CD8-positive, alpha-beta memory T cell (primary cell): ENCODE measurements around the gene ETFA. TPM values are rescaled to one million over a fixed set of nuclear protein-coding genes. Genes with fewer than 3 reads are reported as not detected.

Source experiments
- CTCF ChIA-PET: fragments of 350-600 bp; sonication (Branson Sonifier 250); formaldehyde crosslinking; loops from one replicate; lab custom pipeline; 2021; ENCODE audit warnings: antibody characterized with exemption; lab: Charles Lee
- POLR2A ChIA-PET: fragments of 350-600 bp; sonication (Branson Sonifier 250); formaldehyde crosslinking; loops from one replicate; lab custom pipeline; 2021; ENCODE audit warnings: antibody characterized with exemption; lab: Charles Lee
- DNase-seq, 5 donors: peaks; one replicate each; pipeline versions ENCODE4 v3.0.0 to v3.0.0-alpha.2; 2020 to 2022; ENCODE audit warnings: mixed read lengths in 1 of 5
- H3K27ac ChIP-seq: one replicate; pipeline ENCODE4 v1.7.0; 2013; ENCODE audit warnings: low read depth, mild to moderate bottlenecking, low read length, moderate library complexity
- H3K27me3 ChIP-seq: 2 replicates; pipeline ENCODE4 v1.7.0; 2013; ENCODE audit warnings: low read length, mild to moderate bottlenecking; ENCODE audit not compliant: insufficient read depth, poor library complexity, severe bottlenecking
- H3K36me3 ChIP-seq: 2 replicates; pipeline ENCODE4 v1.7.0; 2013; ENCODE audit warnings: mild to moderate bottlenecking, low read length, moderate library complexity; ENCODE audit not compliant: insufficient read depth
- H3K4me1 ChIP-seq: 2 replicates; pipeline ENCODE4 v1.7.0; 2013; ENCODE audit warnings: mild to moderate bottlenecking, low read length, moderate library complexity; ENCODE audit not compliant: insufficient read depth
- H3K4me3 ChIP-seq: 2 replicates; pipeline ENCODE4 v1.7.0; 2013; ENCODE audit warnings: mild to moderate bottlenecking, low read length
- H3K9me3 ChIP-seq: 2 replicates; pipeline ENCODE4 v1.7.0; 2013; ENCODE audit warnings: mild to moderate bottlenecking, low read length
- H3K27ac Mint-ChIP-seq, 8 donors: one replicate each; pipeline ENCODE4 v1.8.0; 2020 to 2021; ENCODE audit warnings: mixed read lengths in 8 of 8, mild to moderate bottlenecking in 6 of 8, inconsistent platforms in 3 of 8, moderate library complexity in 3 of 8
- H3K27me3 Mint-ChIP-seq, 2 donors: one replicate each; pipeline ENCODE4 v1.8.0; 2020 to 2021; ENCODE audit warnings: mixed read lengths in 2 of 2, mild to moderate bottlenecking in 1 of 2, moderate library complexity in 1 of 2
- H3K36me3 Mint-ChIP-seq, 3 donors: one replicate each; pipeline ENCODE4 v1.8.0; 2020 to 2021; ENCODE audit warnings: mixed read lengths in 3 of 3, inconsistent platforms in 1 of 3, mild to moderate bottlenecking in 1 of 3
- H3K4me1 Mint-ChIP-seq, 3 donors: one replicate each; pipeline ENCODE4 v1.8.0; 2020 to 2021; ENCODE audit warnings: mixed read lengths in 3 of 3, inconsistent platforms in 1 of 3, mild to moderate bottlenecking in 1 of 3
- H3K4me3 Mint-ChIP-seq, 7 donors: one replicate each; pipeline ENCODE4 v1.8.0; 2020 to 2021; ENCODE audit warnings: mixed read lengths in 7 of 7, mild to moderate bottlenecking in 6 of 7, moderate library complexity in 4 of 7, inconsistent platforms in 2 of 7
- H3K9me3 Mint-ChIP-seq, 5 donors: one replicate each; pipeline ENCODE4 v1.8.0; 2020 to 2022; ENCODE audit warnings: mixed read lengths in 5 of 5, mild to moderate bottlenecking in 3 of 5, moderate library complexity in 2 of 5, inconsistent platforms in 1 of 5
- polyA plus RNA-seq: library from polyadenylated mRNA; unstranded; fragments of 300-500 nt; fragmentation: Illumina TruSeq; gene quantifications from one replicate; pipeline ENCODE4 v1.2.3, GENCODE V29; 2021
- total RNA-seq, 2 experiments: library from RNA; stranded (reverse); gene quantifications; one replicate each; pipeline ENCODE4 v1.2.3, GENCODE V29; 2021

Gene ETFA
- total and polyA plus RNA-seq, 3 experiments from 2014 or later, result 122 to 178 (median 176) TPM

DNA sequence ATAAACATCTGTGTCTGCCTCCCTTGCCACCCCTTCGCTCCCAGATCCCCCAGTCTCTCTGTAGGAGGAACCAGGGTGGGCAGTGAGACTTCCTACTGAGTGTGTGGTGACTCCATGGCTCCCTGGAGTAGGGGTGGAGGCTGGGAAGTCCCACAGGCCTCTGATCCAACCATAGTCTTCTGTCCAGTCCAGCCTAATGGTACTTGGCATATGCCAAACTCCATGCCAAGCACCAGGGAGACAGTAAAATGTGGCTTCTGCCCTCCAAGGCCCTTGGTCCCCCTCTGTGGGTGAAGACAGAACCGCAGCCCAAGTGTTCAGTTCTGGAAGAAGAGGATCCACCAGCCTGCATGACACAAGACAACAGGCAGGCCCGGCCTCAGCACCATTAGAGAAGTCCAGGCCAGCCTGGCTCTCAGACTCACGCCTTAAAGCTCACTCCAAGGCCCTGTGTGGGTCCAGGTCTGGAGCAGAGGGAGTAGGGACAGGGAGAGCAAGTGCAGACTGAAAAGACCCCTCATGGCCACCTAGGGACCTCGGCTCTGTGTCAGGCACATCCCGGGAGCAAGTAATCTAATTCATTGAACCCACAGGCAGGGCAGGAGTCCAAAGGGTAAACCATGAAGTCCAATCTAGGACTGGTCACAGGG lies 112.7 kb downstream of the ETFA start:
- Histone ChIP-seq H3K27me3 (no peaks in the 10 kb centered on the region), H3K4me3 (no peak overlapping the region), H3K27ac (no peak overlapping the region), H3K4me1 (no peaks in the 10 kb centered on the region), H3K36me3 (no peaks in the 10 kb centered on the region), H3K9me3 (no peaks in the 10 kb centered on the region)
- Mint-ChIP-seq H3K27me3 (peaks cover 1 to 4% of the 10 kb centered on the region in 2 donors), H3K4me3 (no peak overlapping the region), H3K4me1 (no peaks in the 10 kb centered on the region), H3K36me3 (peaks cover 0 to 3% (median 0%) of the 10 kb centered on the region in 3 donors), H3K27ac (peak overlapping the region in 2 of 8 donors; percentile 14 to 45), H3K9me3 (no peaks in the 10 kb centered on the region)
- POLR2A ChIA-PET, result no interaction called here
- DNase-seq, result no peak
- CTCF ChIA-PET, result no interaction called here

DNA sequence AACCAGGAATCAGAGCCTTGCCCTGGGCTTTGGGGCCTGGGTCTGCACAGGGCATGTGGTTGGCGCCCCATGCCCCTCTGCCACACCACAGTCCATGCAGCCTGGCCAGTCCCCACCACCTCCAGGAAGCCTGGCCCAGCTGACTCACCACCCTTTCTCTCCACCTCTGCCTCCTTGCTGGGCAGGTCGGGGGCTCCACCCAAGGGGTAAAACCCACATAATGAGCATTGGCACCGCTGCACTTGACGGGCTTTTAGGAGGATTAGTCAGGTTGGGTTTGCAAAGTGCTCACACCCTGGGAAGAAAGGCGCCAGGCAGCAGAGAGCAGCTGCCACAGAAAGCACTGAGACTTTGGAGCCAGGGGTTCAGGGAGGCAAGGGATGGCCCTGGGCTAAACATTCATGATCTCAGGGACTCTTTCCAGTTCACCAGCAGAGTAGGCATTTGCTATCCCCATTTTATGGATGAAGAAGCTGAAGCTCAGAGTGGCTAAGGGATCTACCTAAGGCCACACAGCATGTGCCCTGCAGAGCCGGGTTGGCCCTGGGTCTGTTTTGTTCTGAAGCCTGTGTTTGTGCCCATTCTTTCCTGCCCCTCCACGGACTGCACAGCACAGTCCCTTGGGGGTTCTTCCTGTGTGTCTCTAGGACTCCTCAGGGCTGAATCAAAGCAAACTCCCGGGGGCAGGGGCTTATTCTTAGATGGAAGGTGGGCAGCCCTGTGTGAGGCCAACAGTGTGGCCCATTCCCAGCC lies 113.4 kb downstream of the ETFA start:
- no peaks in the 10 kb centered on the region for H3K9me3 ChIP-seq
- ChIA-PET CTCF (no interaction called here), POLR2A (no interaction called here)
- Mint-ChIP-seq H3K27me3 (peaks cover 3 to 11% of the 10 kb centered on the region in 2 donors), H3K9me3 (no peaks in the 10 kb centered on the region), H3K4me3 (no peak overlapping the region), H3K36me3 (no peaks in the 10 kb centered on the region), H3K27ac (no peak overlapping the region), H3K4me1 (no peaks in the 10 kb centered on the region)
- H3K4me1 ChIP-seq, result no peaks in the 10 kb centered on the region
- H3K27me3 ChIP-seq, result no peaks in the 10 kb centered on the region
- no peak overlapping the region for H3K4me3 ChIP-seq
- DNase-seq, result no peak
- H3K27ac ChIP-seq, result no peak overlapping the region
- no peaks in the 10 kb centered on the region for H3K36me3 ChIP-seq

DNA sequence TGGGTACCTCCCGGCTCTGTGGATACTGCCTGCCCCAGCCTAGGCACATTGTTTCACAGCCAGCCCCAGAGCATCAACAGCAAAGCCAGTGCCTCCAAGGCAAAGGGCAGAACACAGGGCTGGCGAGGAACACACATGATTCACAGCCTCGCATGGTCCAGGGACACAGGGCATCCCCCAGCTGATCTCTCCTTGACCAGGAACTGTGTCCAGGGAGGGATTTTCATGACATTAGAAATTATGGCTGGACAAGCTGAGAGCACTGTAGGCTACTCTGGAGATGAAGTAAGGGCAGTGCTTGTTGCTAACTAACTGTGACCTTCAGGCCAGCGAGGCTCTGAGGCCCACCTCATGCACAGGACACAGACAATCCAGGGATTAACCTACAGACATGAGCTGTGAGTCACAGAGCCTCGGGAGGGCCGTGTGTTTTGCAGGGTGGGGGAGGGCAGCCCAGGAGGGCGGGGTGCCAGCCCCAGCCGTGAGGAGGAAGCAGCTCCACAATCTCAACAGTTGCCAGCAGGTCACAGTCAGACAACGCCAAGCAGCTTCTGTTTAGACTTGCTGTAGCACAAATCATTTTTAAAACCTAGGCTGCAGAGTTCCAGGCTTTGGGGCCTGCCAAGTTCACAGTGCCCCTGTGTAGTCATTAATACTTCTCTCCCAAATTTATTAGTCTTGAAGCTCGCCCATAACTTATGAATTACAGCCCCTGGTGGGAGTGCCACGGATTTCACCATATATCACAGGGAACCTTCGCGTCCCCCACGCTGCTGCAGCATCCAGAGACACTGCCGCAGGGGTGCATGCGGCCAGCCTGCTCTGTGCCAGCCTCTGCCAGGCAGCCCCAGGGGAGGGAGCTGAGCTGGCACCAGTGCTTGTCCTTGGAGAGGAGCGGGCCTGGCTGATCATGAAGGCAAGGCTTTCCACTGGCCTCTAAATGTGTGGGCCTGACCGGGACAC lies 114.7 kb downstream of the ETFA start:
- Mint-ChIP-seq H3K27me3 (peaks cover 8 to 11% of the 10 kb centered on the region in 2 donors), H3K4me1 (peaks cover 0 to under 1% (median 0%) of the 10 kb centered on the region in 3 donors), H3K9me3 (no peaks in the 10 kb centered on the region), H3K27ac (peak overlapping the region in 1 of 8 donors; percentile 77), H3K36me3 (no peaks in the 10 kb centered on the region), H3K4me3 (no peak overlapping the region)
- no peaks in the 10 kb centered on the region for H3K27me3 ChIP-seq
- H3K9me3 ChIP-seq, result no peaks in the 10 kb centered on the region
- H3K27ac ChIP-seq, result no peak overlapping the region
- DNase-seq, result no peak
- H3K4me1 ChIP-seq, result peaks cover under 1% of the 10 kb centered on the region
- H3K4me3 ChIP-seq, result no peak overlapping the region
- CTCF ChIA-PET, result no interaction called here
- POLR2A ChIA-PET, result no interaction called here
- H3K36me3 ChIP-seq, result no peaks in the 10 kb centered on the region

- Mint-ChIP-seq H3K4me3 (no peak overlapping the region), H3K4me1 (peaks cover 6 to 9% (median 6%) of the 10 kb centered on the region in 3 donors), H3K27ac (peak overlapping the region in 2 of 8 donors; percentile 12 to 17), H3K27me3 (peaks cover 16 to 17% of the 10 kb centered on the region in 2 donors), H3K36me3 (no peaks in the 10 kb centered on the region), H3K9me3 (no peaks in the 10 kb centered on the region)
- Histone ChIP-seq H3K9me3 (no peaks in the 10 kb centered on the region), H3K36me3 (no peaks in the 10 kb centered on the region), H3K4me1 (peaks cover 8% of the 10 kb centered on the region), H3K27ac (no peak overlapping the region), H3K27me3 (no peaks in the 10 kb centered on the region), H3K4me3 (no peak overlapping the region)
- no peak for DNase-seq
- ChIA-PET CTCF (no interaction called here), POLR2A (no interaction called here)
Observed at GRCh38 chr15:76195506-76196268, 115.6 kb downstream of the ETFA start.

- DNase-seq, result no peak
- Histone ChIP-seq H3K9me3 (no peaks in the 10 kb centered on the region), H3K36me3 (no peaks in the 10 kb centered on the region), H3K4me3 (no peak overlapping the region), H3K27ac (no peak overlapping the region), H3K4me1 (peaks cover 8% of the 10 kb centered on the region), H3K27me3 (peaks cover 4% of the 10 kb centered on the region)
- H3K27me3 Mint-ChIP-seq, result peaks cover 32 to 34% of the 10 kb centered on the region in 2 donors
- ChIA-PET CTCF (no interaction called here), POLR2A (no interaction called here)
- H3K4me1 Mint-ChIP-seq, result peaks cover 10 to 17% (median 13%) of the 10 kb centered on the region in 3 donors
- H3K36me3 Mint-ChIP-seq, result no peaks in the 10 kb centered on the region
- peak overlapping the region in 2 of 8 donors; percentile 61 to 89 for H3K27ac Mint-ChIP-seq
- no peak overlapping the region for H3K4me3 Mint-ChIP-seq
- no peaks in the 10 kb centered on the region for H3K9me3 Mint-ChIP-seq
Observed at GRCh38 chr15:76193934-76194333, 117.3 kb downstream of the ETFA start.

DNA sequence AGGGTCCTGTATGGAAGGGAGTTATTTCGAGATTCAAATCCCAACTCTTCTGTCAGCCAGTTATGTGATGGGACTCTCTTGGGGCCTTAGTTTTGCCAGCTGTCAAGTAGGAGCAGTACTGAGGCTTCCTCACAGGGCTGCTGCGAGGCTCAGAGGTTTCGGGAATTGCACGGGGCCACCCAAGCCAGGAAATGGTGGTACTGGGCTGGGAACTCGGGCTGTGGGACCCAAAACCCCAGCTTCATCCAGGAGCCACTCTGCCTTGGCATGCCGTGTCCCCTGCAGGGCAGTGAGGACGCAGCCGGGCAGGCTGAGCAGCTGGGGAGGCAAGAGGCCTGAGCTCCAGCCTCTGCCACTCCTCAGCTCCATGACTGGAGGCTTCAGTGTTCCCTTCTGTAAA lies 118.6 kb downstream of the ETFA start:
- Mint-ChIP-seq H3K27ac (no peak overlapping the region), H3K27me3 (peaks cover 34 to 45% of the 10 kb centered on the region in 2 donors), H3K36me3 (no peaks in the 10 kb centered on the region), H3K4me3 (peak overlapping the region in 2 of 7 donors; percentile 12 to 23), H3K4me1 (peaks cover 10 to 17% (median 13%) of the 10 kb centered on the region in 3 donors), H3K9me3 (no peaks in the 10 kb centered on the region)
- Histone ChIP-seq H3K36me3 (no peaks in the 10 kb centered on the region), H3K27ac (no peak overlapping the region), H3K9me3 (no peaks in the 10 kb centered on the region), H3K27me3 (peaks cover 4% of the 10 kb centered on the region), H3K4me3 (no peak overlapping the region), H3K4me1 (peaks cover 8% of the 10 kb centered on the region)
- DNase-seq, result no peak
- CTCF ChIA-PET, result no interaction called here
- POLR2A ChIA-PET, result no interaction called here

- Mint-ChIP-seq H3K4me3 (peak overlapping the region in 1 of 7 donors; percentile 74), H3K4me1 (peaks cover 10 to 17% (median 13%) of the 10 kb centered on the region in 3 donors), H3K27ac (no peak overlapping the region), H3K36me3 (no peaks in the 10 kb centered on the region), H3K9me3 (no peaks in the 10 kb centered on the region), H3K27me3 (peaks cover 34 to 53% of the 10 kb centered on the region in 2 donors)
- peaks cover 4% of the 10 kb centered on the region for H3K27me3 ChIP-seq
- peaks cover 8% of the 10 kb centered on the region for H3K4me1 ChIP-seq
- no peak overlapping the region for H3K27ac ChIP-seq
- H3K36me3 ChIP-seq, result no peaks in the 10 kb centered on the region
- ChIA-PET CTCF (interaction anchor here (0.6 to 1.9 kb wide), 7 partner anchors 9 to 1351 kb away, joined by 3 to 8 read pairs (median 4); no protein-coding TSS in a partner anchor), POLR2A (no interaction called here)
- H3K9me3 ChIP-seq, result no peaks in the 10 kb centered on the region
- H3K4me3 ChIP-seq, result no peak overlapping the region
- DNase-seq, result no peak
Observed at GRCh38 chr15:76191539-76192244, 119.6 kb downstream of the ETFA start.
